GF-D8 (cell line): ENCODE measurements around the gene RAB5B.

ENCODE experiments used
- DNase-seq: peaks from one replicate; lab custom pipeline; 2025; lab: John Stamatoyannopoulos, UW

Gene RAB5B, protein sequence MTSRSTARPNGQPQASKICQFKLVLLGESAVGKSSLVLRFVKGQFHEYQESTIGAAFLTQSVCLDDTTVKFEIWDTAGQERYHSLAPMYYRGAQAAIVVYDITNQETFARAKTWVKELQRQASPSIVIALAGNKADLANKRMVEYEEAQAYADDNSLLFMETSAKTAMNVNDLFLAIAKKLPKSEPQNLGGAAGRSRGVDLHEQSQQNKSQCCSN

DNA sequence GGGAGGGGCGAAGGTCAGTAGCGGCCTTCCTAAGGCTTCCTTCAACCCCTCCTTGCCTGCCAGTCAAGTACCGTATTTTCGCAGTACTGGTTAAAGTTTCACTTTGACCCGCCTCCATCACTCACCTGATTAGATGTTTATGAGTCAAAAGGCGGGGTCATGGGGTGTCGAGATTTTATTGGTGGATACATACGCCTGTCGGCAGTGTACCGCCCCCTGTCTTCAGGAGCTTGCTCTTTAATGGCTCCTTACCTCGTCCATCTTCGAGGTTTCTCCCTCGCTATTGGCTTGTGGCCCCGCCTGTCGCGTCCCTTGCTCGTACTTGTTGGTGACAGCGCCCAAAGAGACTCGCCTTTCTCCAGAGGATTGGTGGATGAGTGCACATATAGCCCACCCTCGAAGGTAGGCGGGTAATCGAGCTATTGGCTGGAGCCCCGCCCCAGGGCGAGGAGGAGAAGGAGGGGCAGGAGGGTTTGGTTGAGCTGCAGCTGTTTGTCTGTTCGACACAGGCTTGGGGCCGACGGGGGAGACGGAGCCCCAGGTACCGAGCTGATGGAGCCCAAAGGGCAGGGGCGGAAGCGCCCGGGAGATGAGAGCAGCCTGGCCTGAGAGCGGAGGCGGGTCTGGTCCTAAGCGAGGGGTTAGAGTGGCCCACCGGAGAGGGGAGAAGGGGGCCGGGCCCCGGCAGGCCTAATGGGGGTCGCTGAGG is at the start of gene RAB5B:
TSS of gene RAB5B (plus strand) at position 480 of the 709 bp plus-strand sequence. CDS start 12,883 bp downstream, outside the sequence.
- DNase-seq, result peak; percentile 100

- DNase-seq, result no peak
Measured at GRCh38 chr12:55925371-55925770, 48.5 kb upstream of the RAB5B start.

- no peak for DNase-seq
Measured at GRCh38 chr12:55925870-55926737, 47.8 kb upstream of the RAB5B start.

GRCh38 chr12:55926738-55927587 is 46.9 kb upstream of the RAB5B start:
- peak; percentile 90 for DNase-seq

GRCh38 chr12:55927588-55928502 is 46.0 kb upstream of the RAB5B start, which contains the start of gene PYM1:
Gene PYM1 (minus strand): TSS chr12:55927894. CDS start chr12:55927761, 133 bp downstream.
- peak; percentile 94 for DNase-seq

- peak; percentile 42 for DNase-seq
Measured at GRCh38 chr12:55929306-55929791, 44.5 kb upstream of the RAB5B start.

DNA sequence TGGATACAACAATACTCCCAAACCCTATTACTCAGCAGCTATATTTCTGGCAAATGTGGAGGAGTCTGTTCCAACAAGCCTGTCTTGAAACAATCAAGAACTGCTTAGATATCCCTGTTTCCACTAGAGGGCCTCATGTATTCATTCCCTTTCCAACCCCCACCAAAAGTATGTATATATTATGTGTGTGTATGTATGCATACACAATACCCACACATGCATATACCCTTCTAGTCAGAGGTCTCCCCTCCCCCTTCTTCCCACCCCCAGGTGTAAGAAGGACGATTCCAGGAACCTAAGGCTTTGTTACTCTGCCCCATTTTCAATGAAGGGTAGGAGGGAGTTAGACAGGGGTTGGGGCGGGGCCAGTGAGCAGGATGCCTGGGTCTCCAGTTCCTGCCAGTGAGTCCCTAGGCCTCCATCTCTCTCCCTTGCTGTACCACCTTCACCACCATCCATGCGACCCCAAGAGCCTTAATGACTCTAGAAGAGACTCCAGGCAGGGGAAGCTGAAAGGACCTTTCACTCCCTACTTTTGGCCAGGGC is 43.0 kb upstream of the RAB5B start, which contains the start of gene DGKA:
TSS of gene DGKA (plus strand) at position 392 of the 546 bp plus-strand sequence. CDS start 5,342 bp downstream, outside the sequence.
- peak; percentile 52 for DNase-seq

DNA sequence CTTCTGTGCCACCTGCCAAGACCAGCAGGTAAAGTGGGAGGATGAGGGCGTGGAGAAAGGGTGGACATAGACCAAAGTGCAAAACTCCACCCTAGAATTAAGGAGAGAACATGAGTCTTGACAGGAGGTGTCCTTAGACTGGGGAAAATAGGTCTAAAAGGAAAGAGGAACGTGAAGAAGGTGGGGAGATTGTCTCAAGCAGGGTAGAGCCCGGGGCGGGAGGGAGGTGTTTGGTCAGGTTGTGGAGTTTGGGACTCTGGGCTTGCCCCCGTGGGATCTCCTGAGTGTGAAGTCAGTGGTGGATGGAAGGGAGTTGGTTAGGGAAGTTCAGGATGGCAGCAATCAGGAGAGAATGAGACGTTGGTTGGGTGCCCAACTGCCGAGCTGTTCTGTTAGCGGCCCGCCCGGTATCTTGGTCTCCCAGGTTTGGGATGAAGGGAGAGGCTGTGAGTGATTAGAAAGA is 42.5 kb upstream of the RAB5B start:
- DNase-seq, result no peak

- DNase-seq, result no peak
Measured at GRCh38 chr12:55931780-55932550, 41.9 kb upstream of the RAB5B start.

DNA sequence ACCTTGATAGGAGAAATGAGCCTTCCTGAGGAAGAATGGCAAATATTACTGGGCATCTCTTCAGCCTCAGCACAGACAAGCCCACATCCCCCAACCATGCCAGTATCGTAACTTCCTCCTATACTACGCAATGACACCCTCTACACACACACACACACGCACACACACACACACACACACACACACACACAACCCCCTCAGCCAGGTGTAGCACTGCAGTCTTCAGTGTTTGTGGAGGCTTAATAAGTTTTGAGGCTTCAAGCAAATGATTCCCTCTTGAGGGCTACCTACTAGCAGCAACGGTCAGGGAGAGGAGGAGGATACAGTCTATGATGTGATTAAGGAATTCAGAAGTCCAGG is 41.3 kb upstream of the RAB5B start:
- DNase-seq, result peak; percentile 31

- no peak for DNase-seq
Measured at GRCh38 chr12:55933169-55933798, 40.6 kb upstream of the RAB5B start.

DNA sequence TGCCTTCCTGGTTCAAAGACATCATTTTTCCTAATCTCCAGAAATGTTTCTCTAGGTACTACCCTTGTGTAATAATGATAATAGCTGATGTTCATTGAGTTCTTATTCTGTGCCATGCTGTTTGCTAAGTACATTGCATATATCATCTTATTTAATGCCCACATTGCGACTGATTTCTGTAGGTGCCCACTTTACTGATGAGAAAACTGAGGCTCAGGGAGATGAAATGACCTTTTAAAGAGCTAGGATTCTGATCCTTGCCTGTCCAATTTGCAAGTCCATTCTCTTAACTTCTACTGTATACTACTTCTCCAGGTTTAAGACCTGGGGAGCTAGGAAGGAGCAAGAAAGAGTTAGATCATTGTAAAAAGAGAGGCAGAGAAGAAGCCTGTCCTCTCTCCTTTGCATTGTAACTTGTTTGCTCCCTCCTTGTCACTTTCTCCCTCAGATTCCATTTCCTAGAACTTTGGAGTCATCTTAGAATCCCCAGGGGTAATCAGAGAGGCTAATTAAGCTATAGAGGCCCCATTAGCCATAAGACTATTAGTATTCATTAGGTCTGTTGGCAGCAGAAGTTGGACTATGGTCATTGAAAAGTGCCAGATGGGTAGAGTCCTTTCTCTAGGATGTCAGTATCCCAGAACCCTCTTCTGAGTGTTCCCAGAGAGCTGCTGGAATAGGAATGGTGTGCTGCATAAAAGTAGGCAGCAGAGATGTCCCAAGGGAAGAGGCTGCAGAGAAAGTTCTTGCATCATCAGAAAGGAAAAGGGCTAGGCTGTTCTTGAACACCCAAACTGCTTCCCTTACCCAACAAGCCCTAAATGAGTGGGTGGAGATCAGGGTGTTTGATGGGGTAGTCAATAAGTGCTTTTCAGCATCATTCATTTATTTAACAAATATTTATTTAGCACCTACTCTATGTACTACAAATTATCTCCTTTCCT is 39.8 kb upstream of the RAB5B start:
- no peak for DNase-seq

DNA sequence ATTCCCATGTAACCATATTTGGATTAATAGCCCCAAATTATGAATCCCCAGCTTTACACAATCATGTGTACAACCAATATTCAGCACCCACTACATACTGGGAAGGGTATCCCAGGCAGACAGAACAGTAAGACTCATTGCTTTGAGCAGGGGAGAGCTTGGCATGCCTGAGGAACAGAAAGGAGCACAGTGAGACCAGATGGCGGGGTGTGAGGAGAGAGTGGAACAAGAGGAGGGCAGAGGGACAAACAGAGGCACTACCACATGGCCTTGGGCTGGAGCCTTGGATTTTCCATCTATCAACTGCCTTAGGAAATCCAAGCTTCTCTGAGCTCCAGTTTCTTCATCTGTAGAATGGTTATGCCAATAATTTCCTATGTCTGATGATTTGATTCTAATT is 39.1 kb upstream of the RAB5B start:
- DNase-seq, result no peak

DNA sequence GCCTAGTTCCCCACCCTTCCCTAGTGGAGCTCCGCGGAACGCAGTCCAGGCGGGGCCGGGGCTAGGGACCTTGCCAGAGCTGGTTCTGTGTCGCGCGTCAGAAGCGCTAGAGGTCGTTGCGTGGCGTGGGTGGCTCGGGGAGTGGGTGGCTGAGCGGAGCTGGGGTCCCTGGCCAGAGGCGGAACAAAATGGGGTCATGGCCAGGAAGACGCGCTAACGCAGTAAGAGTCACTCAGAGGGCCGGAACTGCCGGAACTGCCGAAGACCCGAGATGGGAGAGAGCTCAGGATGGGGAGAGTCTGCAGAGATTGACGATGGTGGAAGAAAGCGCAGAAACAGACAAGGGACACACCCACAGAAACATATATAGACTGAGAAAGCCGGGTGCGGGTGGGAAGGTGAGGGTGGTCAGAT is 38.1 kb upstream of the RAB5B start:
- DNase-seq, result no peak

- DNase-seq, result no peak
Measured at GRCh38 chr12:55937981-55938380, 35.9 kb upstream of the RAB5B start.

DNA sequence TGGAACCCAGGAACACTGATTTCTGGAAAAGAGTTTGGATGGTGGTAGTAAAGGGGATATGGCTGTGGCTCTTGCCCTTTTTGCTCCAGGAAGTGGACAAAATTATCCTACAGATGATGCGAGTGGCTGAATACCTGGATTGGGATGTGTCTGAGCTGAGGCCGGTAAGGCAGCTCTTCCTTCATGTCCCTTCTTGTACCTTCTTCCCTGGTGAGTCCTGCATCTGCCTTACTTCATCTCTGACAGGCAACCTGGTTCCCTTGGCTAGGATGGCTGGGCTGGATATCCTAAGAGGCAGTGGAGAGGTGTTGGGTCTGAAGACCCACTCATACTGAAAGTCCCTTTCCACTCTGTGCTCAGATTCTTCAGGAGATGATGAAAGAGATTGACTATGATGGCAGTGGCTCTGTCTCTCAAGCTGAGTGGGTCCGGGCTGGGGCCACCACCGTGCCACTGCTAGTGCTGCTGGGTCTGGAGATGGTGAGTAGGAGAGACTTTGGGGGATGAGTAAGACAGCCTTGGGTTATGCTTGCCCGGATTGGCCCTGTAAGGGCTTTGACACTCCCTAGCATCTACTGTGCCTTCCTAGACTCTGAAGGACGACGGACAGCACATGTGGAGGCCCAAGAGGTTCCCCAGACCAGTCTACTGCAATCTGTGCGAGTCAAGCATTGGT is 34.9 kb upstream of the RAB5B start:
- DNase-seq, result no peak
